NCI-H748 (cell line): Measurements from ENCODE around the gene AP5B1.
"Not testable (repeated sequence)": the region's sequence is repeated elsewhere in the genome, so short reads cannot be mapped to it uniquely, and the experiment has no call there.

Experiments used
- DNase-seq: peaks from one replicate; lab custom pipeline; 2025; ENCODE audit not compliant: unreplicated experiment; lab: John Stamatoyannopoulos, UW

The AP5B1 gene

DNA sequence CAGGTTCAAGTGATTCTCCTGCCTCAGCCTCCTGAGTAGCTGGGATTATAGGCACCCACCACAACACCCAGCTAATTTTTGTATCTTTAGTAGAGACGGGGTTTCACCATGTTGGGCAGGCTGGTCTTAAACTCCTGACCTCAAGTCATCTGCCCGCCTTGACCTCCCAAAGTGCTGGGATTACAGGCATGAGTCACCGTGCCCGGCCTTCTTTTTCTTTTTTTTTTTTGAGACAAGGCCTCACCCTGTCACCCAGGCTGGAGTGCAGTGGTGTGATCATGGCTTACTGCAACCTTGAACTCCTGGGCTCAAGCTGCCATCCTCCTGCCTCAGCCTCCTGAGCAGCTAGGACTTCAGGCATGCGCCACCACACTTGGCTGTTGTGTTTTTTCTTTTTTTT, 13.0 kb downstream of the AP5B1 start:
- DNase-seq, result not testable (repeated sequence)

DNA sequence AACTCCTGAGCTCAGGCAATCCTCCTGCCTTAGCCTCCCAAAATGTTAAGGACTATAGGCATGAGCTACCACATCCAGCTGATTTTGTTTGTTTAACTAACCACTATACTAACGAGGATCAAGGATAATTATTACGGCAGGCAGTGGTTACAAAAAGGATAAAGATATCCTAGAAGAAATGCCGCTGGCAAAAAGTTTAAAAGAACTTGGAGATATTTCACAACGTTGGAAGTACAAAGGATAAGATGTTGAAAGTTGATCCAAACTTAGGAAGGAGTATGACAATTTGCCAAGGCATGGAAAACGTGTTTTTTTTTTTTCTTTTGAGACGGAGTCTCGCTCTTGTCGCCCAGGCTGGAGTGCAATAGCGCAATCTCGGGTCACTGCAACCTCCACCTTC, 13.4 kb downstream of the AP5B1 start:
- no peak for DNase-seq

DNA sequence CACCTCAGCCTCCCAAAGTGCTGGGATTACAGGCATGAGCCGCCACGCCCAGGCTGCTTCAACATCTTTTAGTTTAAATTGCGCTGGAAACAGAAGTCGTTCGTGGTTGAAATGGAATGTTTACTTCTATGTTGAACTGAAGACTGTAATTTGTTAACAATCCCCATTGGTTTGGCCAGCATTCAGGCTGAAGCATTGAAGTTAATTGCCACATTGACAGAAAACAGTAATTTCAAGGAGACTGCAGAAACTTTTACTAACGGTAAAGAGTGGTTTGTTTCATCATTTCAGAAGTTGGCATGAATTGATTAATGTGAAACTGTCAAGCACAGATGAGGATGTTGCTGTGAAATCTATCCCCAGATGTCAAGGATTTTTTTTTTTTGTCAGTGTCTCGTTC, 14.2 kb downstream of the AP5B1 start:
- DNase-seq, result no peak

DNA sequence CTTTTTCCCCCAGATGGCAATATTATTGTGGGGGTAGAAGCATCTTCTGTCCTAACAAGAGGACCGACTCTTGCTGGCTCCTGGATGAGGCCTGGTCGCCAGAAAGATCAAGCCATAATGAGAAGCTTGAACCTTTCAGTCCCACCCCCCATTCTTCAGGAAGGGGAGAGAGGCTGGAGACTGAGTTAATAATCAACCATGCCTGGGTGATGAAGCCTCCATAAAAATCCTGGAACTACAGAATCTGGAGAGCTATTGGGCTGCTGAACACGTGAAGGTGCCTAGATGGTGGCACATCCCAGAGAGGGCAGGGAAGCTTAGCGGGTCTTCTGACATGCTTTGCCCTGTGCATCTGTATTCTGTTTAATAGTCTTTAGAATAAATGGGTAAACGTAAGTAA, 16.3 kb downstream of the AP5B1 start:
- no peak for DNase-seq

DNA sequence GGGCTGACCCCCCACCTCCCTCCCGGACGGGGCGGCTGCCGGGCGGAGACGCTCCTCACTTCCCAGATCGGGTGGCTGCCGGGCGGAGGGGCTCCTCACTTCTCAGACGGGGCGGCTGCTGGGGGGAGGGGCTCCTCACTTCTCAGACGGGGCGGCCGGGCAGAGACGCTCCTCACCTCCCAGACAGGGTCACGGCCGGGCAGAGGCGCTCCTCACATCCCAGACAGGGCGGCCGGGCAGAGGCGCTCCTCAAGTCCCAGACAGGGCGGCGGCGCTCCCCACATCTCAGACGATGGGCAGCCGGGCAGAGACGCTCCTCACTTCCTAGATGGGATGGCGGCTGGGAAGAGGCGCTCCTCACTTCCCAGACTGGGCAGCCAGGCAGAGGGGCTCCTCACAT, 18.0 kb downstream of the AP5B1 start:
- DNase-seq, result not testable (repeated sequence)

DNA sequence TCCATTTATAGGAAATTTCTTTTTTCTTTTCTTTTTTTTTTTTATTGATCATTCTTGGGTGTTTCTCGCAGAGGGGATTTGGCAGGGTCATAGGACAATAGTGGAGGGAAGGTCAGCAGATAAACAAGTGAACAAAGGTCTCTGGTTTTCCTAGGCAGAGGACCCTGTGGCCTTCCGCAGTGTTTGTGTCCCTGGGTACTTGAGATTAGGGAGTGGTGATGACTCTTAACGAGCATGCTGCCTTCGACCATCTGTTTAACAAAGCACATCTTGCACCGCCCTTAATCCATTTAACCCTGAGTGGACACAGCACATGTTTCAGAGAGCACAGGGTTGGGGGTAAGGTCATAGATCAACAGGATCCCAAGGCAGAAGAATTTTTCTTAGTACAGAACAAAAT, 18.6 kb downstream of the AP5B1 start:
- DNase-seq, result not testable (repeated sequence)

DNA sequence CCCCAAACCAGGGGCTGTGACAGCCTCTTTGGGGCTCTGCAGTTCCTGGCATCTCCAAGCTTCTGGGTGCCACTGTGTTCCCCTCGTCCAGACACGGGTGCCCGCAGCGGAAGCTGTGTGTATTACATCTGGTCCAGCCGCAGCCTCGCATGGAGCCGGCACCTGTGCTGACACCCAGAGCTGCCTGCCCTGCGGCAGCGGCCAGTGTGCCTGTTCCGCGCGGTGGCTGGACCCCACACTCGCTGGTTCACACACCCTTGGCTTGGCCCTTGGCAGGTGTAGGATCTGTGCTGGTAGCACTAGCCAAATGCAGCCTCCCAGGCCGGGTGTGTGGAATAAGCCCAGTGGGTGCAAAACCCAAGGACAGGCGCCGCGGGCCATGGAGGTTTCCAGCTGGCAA, 35.7 kb downstream of the AP5B1 start:
- no peak for DNase-seq

DNA sequence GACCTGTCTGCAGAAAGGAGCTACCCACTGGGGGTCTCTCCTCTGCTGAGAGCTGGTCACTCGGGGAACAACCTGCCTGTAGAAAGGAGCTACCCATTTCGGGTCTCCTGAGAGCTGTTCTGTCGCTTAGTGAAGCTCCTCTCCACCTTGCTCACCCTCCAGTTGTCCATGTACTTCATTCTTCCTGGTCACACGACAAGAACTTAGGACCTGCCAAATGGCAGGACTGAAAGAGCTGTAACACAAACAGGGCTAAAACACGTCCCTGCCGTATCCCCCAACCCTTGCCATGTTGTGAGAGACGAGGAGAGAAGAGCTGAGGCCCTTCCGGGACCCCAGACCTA, 36.1 kb downstream of the AP5B1 start:
- DNase-seq, result no peak

DNA sequence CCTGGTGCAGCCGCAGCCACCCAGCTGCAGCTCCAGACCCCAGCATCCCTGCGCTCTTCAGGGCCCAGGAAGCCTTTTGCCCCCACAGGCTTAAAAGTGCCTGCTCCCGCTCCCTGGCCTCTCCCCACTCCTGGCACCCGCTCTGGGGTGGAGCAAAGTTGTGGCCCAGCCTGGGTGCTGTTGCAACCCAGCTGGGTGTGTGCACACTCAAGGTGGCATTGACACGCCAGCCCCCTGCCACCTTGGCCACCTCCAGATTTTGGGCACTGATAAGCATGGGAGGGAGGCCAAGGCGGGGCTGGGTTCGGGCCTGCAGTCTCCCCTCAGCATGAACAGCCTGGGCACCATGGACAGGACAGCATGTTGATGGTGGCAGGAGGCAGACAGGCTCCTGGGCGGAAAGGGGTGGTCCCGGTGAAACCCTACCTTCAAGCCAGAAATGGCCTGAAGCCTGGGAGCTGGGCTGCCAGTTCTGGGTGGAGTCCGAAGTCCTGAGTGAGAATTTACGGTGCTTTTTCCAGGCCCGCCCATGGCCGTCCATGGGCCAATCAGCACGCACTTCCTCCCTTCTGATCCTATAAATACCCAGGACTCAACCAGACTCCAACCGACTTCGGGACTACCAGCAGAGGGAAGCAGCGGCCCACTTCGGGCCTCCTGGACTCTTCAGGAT, 36.6 kb downstream of the AP5B1 start:
- peak; percentile 63 for DNase-seq

DNA sequence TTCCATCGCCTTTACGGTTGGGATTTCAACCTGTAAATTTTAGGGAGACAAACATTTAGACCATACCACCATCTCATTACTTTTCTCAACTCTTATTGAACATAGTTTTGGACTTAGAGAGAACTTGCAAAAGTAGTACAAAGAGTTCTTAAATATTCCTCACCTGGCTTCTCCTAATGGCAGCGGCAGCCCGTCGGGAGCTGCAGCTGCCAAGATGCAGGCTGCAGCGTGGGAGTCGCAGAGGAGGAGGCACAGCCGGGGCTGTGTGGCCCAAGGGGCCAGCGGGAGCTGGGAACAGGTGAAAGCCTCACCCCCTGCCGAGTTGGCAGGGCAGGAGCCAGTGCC, 37.1 kb downstream of the AP5B1 start:
- no peak for DNase-seq

DNA sequence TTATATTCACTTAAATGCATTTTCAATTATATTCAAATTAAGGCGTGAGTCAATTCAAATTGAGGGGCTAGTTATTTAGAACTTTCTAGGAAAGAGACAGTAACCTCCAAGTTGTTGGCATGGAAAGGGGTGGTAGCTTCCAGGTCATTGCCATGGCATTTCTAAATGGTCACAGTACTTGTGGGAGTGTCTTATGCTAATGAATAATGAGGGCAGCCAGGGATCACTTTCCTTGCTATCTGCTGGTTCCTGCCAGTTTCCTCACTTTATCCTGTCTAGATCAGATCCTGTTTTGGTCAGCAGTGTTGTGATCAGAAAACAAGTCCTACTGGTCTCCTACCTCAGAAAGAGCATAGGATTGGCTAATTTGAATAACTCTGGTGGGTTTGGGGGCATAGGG, 38.4 kb downstream of the AP5B1 start:
- no peak for DNase-seq

DNA sequence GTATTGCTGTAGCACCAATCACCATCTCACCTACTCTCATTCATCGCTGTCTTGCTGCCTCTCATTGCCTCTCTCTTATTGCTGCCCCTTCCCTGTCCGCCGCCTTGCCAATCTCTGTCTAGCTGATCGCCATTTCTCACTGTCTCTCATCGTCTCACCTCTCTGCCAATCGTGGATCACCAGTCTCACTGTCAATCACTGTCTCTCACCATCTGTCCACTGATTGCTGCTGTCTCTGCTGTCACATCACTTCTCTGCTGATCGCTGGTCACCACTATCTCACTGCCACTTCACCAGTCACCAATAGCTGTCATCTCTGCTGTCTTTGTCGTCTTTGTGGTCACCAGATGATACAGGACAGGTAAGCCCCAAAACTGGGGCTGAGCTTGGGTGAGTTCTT, 39.6 kb downstream of the AP5B1 start:
- no peak for DNase-seq

DNA sequence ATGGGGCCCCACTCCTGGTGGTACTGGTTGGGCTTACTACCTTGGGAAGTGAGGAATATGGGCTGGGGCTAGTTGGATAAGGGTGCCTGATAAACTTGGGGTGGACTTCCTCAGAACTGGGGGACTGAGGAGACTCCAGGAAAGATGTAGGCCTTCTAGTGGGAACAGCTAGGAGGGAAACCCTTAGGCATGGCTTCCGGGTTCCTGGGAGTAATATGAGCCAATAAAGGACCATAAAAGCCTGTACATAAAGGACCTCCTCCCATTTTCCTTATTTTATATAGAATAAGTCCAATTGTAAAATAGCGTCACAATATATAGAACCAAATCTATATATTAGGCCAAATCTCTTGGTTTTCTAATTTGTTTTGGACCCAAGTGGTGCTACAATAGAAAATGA, 41.8 kb downstream of the AP5B1 start:
- DNase-seq, result no peak

DNA sequence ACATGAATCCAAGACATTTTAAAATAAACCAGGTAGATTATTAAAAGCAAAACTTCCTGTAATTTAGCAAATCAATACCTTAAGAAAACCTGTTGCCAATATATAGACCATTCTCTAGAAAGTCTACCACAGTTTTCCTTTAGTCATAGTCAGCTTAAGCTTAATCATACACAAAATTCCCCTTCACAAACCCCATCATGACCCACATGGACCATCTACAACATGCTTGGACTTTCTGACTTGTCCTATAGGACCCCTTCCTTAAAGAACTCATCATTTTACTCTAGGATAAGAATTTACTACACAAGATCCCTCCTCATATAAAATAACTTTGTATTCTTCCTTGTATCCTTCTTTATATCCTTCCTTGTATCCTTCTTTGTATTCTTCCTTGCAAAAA, 44.0 kb downstream of the AP5B1 start:
- DNase-seq, result no peak

DNA sequence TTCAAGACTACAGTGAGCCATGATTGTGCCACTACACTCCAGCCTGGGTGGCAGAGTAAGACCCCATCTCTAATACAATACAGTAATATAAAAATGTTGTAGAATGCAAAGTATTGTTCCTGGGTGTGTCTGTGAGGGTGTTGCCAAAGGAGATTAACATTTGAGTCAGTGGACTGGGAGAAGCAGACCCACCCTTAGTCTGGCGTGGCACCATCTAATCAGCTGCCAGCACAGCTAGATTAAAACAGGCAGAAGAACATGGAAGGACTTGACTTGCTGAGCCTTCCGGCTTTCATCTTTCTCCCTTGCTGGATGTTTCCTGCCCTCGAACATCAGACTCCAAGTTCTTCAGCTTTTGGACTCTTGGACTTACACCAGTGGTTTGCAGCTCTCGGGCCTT, 45.7 kb downstream of the AP5B1 start:
- DNase-seq, result not testable (repeated sequence)

DNA sequence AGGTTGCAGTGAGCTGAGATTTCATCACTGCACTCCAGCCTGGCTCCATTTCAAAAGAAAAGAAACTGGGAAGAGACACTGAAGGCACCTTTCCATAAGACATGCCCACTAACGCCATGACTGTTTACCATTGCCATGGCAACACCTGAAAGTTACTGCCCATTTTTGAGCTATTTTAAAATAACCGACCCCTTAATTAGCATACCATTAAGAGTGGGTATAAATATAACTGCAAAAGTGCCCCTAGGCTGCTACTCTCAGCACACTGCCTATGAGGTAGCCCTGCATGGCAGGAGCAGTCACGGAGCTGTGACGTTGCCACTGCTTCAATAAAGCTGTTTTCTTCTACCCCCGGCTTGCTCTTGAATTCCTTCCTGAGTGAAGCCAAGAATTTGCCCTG, 50.3 kb downstream of the AP5B1 start:
- DNase-seq, result peak; percentile 16

DNA sequence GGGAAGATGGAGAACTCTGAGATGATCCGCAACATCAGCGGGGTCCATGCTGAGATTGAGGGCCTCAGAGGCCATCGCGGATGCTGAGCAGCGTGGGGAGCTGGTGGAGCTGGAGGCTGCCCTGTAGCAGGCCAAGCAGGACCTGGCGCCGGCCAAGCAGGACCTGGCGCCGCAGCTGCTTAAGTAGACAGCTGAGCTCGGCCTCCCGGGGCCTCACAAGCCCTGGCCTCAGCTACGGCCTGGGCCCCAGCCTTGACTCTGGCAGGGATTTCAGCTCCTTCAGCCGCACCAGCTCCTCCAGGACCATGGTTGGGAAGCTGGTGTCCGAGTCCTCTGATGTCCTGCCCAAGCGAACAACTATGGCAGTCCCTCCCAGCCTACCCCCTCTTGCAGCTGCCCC, 52.9 kb downstream of the AP5B1 start:
- no peak for DNase-seq

DNA sequence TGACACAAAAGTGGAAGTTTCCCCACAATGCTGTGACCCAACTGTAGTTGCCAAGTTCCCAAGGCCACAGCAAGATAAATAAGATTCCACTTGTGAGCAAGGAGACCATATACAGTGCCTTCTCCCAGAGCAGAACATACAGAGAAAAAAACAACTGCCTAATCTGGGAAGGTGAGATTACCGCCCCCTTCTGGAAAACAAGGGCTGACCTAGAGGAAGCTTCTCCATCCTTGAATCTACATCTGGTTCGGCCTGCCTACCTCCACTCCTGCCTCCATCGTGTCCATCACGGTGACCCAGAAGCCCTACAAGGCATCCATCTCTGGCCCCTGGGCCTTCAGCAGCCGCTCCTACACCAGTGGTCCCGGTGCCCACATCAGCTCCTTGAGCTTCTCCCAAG, 54.1 kb downstream of the AP5B1 start:
- DNase-seq, result no peak
